IMR-90 (cell line): ENCODE data around the gene EXPH5. TPM values are rescaled to one million over a fixed set of nuclear protein-coding genes. Genes with fewer than 3 reads are reported as not detected.

Source experiments
- ATAC-seq: fragments of 200-7000 bp; cut with Tn5 transposase; 2 replicates; pipeline ENCODE4 v1.9.1; 2020; ENCODE audit warnings: low read depth, mild to moderate bottlenecking, moderate library complexity
- BruUV-seq: library from RNA; stranded (reverse); fragments of 400-500 nt; replicated peaks from 2 replicates; lab custom pipeline; 2021; lab: Mats Ljungman, UMichigan
- CTCF ChIA-PET: fragments of 300-600 bp; formaldehyde crosslinking; extraction: SDS; loops from one replicate; lab custom pipeline; 2021; ENCODE audit warnings: antibody characterized with exemption; lab: Yijun Ruan, JAX
- POLR2A ChIA-PET: fragments of 300-600 bp; sonication (Branson Sonifier 250); formaldehyde crosslinking; loops from one replicate; lab custom pipeline; 2022; ENCODE audit warnings: antibody characterized with exemption; ENCODE audit not compliant: unreplicated experiment; lab: Charles Lee
- DNase-seq: peaks from one replicate; pipeline ENCODE4 v3.0.0; 2013
- H2AFZ ChIP-seq: replicated peaks from 2 replicates; pipeline ENCODE3; 2013; ENCODE audit warnings: low read length, mild to moderate bottlenecking; ENCODE audit not compliant: poor library complexity
- H2AK5ac ChIP-seq: 2 replicates; pipeline ENCODE4 v1.6.1; 2013; ENCODE audit warnings: low read depth, low read length, inconsistent platforms
- H2AK9ac ChIP-seq: replicated peaks from 2 replicates; pipeline ENCODE3; 2013; ENCODE audit warnings: mild to moderate bottlenecking, low read depth, low read length, moderate library complexity; ENCODE audit not compliant: poor library complexity
- H2BK120ac ChIP-seq: 2 replicates; pipeline ENCODE4 v1.6.1; 2013; ENCODE audit warnings: low read depth, low read length, inconsistent platforms
- H2BK15ac ChIP-seq: 3 replicates; pipeline ENCODE4 v1.6.1; 2013; ENCODE audit warnings: low read depth, low read length, inconsistent platforms
- H2BK20ac ChIP-seq: 2 replicates; pipeline ENCODE4 v1.6.1; 2013; ENCODE audit warnings: low read depth, mild to moderate bottlenecking, inconsistent platforms, low read length, moderate library complexity
- H2BK5ac ChIP-seq: 2 replicates; pipeline ENCODE4 v1.6.1; 2013; ENCODE audit warnings: mild to moderate bottlenecking, low read depth, low read length, inconsistent platforms; ENCODE audit not compliant: poor library complexity, severe bottlenecking
- H3K14ac ChIP-seq: replicated peaks from 2 replicates; pipeline ENCODE4 v1.6.1; 2013; ENCODE audit warnings: low read depth, low read length, inconsistent platforms
- H3K18ac ChIP-seq: 2 replicates; pipeline ENCODE4 v1.6.1; 2013; ENCODE audit warnings: low read depth, low read length, control low read depth
- H3K23ac ChIP-seq: 2 replicates; pipeline ENCODE4 v1.6.1; 2013; ENCODE audit warnings: low read depth, low read length, inconsistent platforms
- H3K27ac ChIP-seq: 2 replicates; pipeline ENCODE4 v1.5.1; 2013; ENCODE audit warnings: mild to moderate bottlenecking, control low read depth, low read length; ENCODE audit not compliant: insufficient read depth
- H3K27me3 ChIP-seq: 2 replicates; pipeline ENCODE4 v1.6.1; 2013; ENCODE audit warnings: low read length; ENCODE audit not compliant: control insufficient read depth, insufficient read depth
- H3K36me3 ChIP-seq: 2 replicates; pipeline ENCODE4 v1.6.1; 2013; ENCODE audit warnings: low read length, mixed read lengths; ENCODE audit not compliant: control insufficient read depth, insufficient read depth
- H3K4ac ChIP-seq: 2 replicates; pipeline ENCODE4 v1.6.1; 2013; ENCODE audit warnings: low read depth, low read length, inconsistent platforms
- H3K4me1 ChIP-seq: 2 replicates; pipeline ENCODE4 v1.6.1; 2013; ENCODE audit warnings: low read length, mixed read lengths; ENCODE audit not compliant: control insufficient read depth, insufficient read depth
- H3K4me2 ChIP-seq: 2 replicates; pipeline ENCODE4 v1.6.1; 2013; ENCODE audit warnings: low read depth, mild to moderate bottlenecking, control low read depth, low read length, moderate library complexity
- H3K4me3 ChIP-seq: 2 replicates; pipeline ENCODE4 v1.5.1; 2013; ENCODE audit warnings: low read depth, mild to moderate bottlenecking, control low read depth, low read length, moderate library complexity; ENCODE audit not compliant: insufficient read depth
- H3K56ac ChIP-seq: 2 replicates; pipeline ENCODE4 v1.6.1; 2013; ENCODE audit warnings: low read length, inconsistent platforms; ENCODE audit not compliant: insufficient read depth; ENCODE audit errors: extremely low read depth
- H3K79me1 ChIP-seq, 2 experiments: 2 replicates each; pipeline ENCODE4 v1.6.1; 2013; ENCODE audit warnings: low read length in 2 of 2, inconsistent platforms in 1 of 2, low read depth in 1 of 2
- H3K9ac ChIP-seq: 2 replicates; pipeline ENCODE4 v1.6.1; 2013; ENCODE audit warnings: low read depth, low read length, control low read depth
- H3K9me1 ChIP-seq: 2 replicates; pipeline ENCODE4 v1.6.1; 2013; ENCODE audit warnings: low read length, inconsistent platforms; ENCODE audit not compliant: insufficient read depth
- H3K9me3 ChIP-seq: 2 replicates; pipeline ENCODE4 v1.6.1; 2013; ENCODE audit warnings: low read length; ENCODE audit not compliant: control insufficient read depth, insufficient read depth
- H4K20me1 ChIP-seq: 2 replicates; pipeline ENCODE4 v1.6.1; 2013; ENCODE audit warnings: low read length, inconsistent platforms; ENCODE audit not compliant: insufficient read depth
- H4K5ac ChIP-seq: 2 replicates; pipeline ENCODE4 v1.6.1; 2013; ENCODE audit warnings: mild to moderate bottlenecking, low read depth, low read length, control low read depth
- H4K8ac ChIP-seq, 2 experiments: 2 replicates each; pipeline ENCODE4 v1.6.1; 2013; ENCODE audit warnings: low read depth in 2 of 2, low read length in 2 of 2, control low read depth in 1 of 2, inconsistent platforms in 1 of 2
- H4K91ac ChIP-seq: 2 replicates; pipeline ENCODE4 v1.6.1; 2013; ENCODE audit warnings: low read depth, low read length, inconsistent platforms; ENCODE audit not compliant: insufficient read depth
- BHLHE40 ChIP-seq: fragments of 150-350 bp; IDR thresholded peaks from 2 replicates; pipeline ENCODE4 v1.6.1; 2016; ENCODE audit warnings: mild to moderate bottlenecking, low read depth, low read length
- CEBPB ChIP-seq: IDR thresholded peaks from 2 replicates; pipeline ENCODE4 v1.6.1; 2012; ENCODE audit warnings: low read depth, low read length, improper control_type of control experiment
- CHD1 ChIP-seq: IDR thresholded peaks from 2 replicates; pipeline ENCODE4 v1.6.1; 2012; ENCODE audit warnings: low read depth, low read length, improper control_type of control experiment
- CTCF ChIP-seq: conservative IDR thresholded peaks from 2 replicates; pipeline ENCODE4 v1.5.1; 2012; ENCODE audit warnings: mild to moderate bottlenecking, low read depth, low read length, improper control_type of control experiment
- ELK1 ChIP-seq: fragments of 150-350 bp; IDR thresholded peaks from 2 replicates; pipeline ENCODE4 v1.6.1; 2016; ENCODE audit warnings: low read depth, mild to moderate bottlenecking, low read length, moderate library complexity, borderline replicate concordance
- FOS ChIP-seq: fragments of 150-350 bp; IDR thresholded peaks from 2 replicates; pipeline ENCODE4 v1.6.1; 2016; ENCODE audit warnings: low read depth, low read length
- MAFK ChIP-seq: IDR thresholded peaks from 2 replicates; pipeline ENCODE4 v1.6.1; 2012; ENCODE audit warnings: low read depth, low read length, improper control_type of control experiment
- MAZ ChIP-seq: IDR thresholded peaks from 2 replicates; pipeline ENCODE4 v1.6.1; 2012; ENCODE audit warnings: low read depth, mild to moderate bottlenecking, low read length, improper control_type of control experiment, moderate library complexity, borderline replicate concordance
- MXI1 ChIP-seq: IDR thresholded peaks from 2 replicates; pipeline ENCODE4 v1.6.1; 2012; ENCODE audit warnings: low read depth, mild to moderate bottlenecking, low read length, moderate library complexity, borderline replicate concordance
- NFE2L2 ChIP-seq: fragments of 150-350 bp; IDR thresholded peaks from 2 replicates; pipeline ENCODE4 v1.6.1; 2016; ENCODE audit warnings: low read depth, mild to moderate bottlenecking, low read length
- POLR2A ChIP-seq: IDR thresholded peaks from 2 replicates; pipeline ENCODE4 v1.6.1; 2012; ENCODE audit warnings: mild to moderate bottlenecking, low read depth, low read length
- RAD21 ChIP-seq: IDR thresholded peaks from 2 replicates; pipeline ENCODE4 v1.6.1; 2012; ENCODE audit warnings: low read length, improper control_type of control experiment
- RCOR1 ChIP-seq: IDR thresholded peaks from 2 replicates; pipeline ENCODE4 v1.6.1; 2012; ENCODE audit warnings: mild to moderate bottlenecking, low read length, improper control_type of control experiment; ENCODE audit not compliant: insufficient replicate concordance
- RFX5 ChIP-seq: IDR thresholded peaks from 2 replicates; pipeline ENCODE4 v1.8.0; 2012; ENCODE audit warnings: low read depth, mild to moderate bottlenecking, low read length, moderate library complexity
- SMC3 ChIP-seq: fragments of 150-350 bp; IDR thresholded peaks from 2 replicates; pipeline ENCODE4 v1.6.1; 2016; ENCODE audit warnings: low read depth, mild to moderate bottlenecking, antibody characterized with exemption, low read length, moderate library complexity
- dilution Hi-C: fragments of 300-500 bp; cut with HindIII; formaldehyde crosslinking; loops from one replicate; pipeline ENCODE4 v1.14.3; 2018; ENCODE audit warnings: low sequenced_read_pairs; ENCODE audit not compliant: unreplicated experiment
- in situ Hi-C: fragments of 300-500 bp; cut with MboI; formaldehyde crosslinking; loops from 3 replicates; pipeline ENCODE4 v1.14.3; 2019; ENCODE audit warnings: low sequenced_read_pairs, inconsistent platforms, mixed read lengths
- intact Hi-C: fragments of 100-400 bp; cut with micrococcal nuclease; formaldehyde crosslinking; loops from 2 replicates; pipeline ENCODE4 v1.10.0; 2022
- polyA plus RNA-seq, 3 experiments: library from polyadenylated mRNA; depleted of rRNA; stranded (reverse); fragments of >200 nt; gene quantifications; 2 replicates each; pipeline ENCODE4 v1.2.3, GENCODE V29; 2012; ENCODE audit warnings: low replicate concordance in 1 of 3
- total RNA-seq: library from RNA; depleted of rRNA; stranded (reverse); fragments of >200 nt; gene quantifications from 2 replicates; pipeline ENCODE4 v1.2.3, GENCODE V29; 2012
- TF ChIP-seq, protein P1 (sequence below): fragments of 150-350 bp; IDR thresholded peaks from 2 replicates; pipeline ENCODE4 v1.6.1; 2017; ENCODE audit warnings: mild to moderate bottlenecking, antibody characterized with exemption, low read length, low read depth

EXPH5 gene
- total and polyA plus RNA-seq, 2 of the 4 experiments (the other 2 are of a cell fraction) = 0.05 to 0.72 TPM

DNA sequence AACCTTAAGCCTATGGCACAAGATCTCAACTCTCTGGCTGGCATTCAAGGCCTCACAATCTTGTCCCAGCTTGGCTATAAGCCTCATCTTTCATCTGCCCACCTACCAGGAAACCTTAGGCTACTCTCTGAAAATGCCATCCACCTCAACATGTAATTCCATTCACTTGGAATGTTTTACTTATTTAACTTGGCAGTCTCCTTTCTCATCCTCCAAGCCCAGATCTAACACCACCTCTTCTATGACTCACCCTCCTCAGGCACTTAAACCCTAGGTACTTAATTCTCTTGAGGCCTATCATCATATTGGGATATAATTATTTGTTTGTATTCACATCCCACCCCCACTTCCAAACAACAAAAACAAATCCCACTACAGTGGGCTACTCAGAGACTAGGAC is 110.4 kb downstream of the EXPH5 start:
- Histone ChIP-seq H2BK15ac (no peak overlapping the region), H2BK120ac (no peak overlapping the region), H3K27ac (no peak overlapping the region), H3K4me3 (no peak overlapping the region), H2AK9ac (no peak overlapping the region), H2BK20ac (no peak overlapping the region), H3K9ac (no peak overlapping the region), H3K9me1 (no peaks in the 10 kb centered on the region; the same call in 1 of the 2 replicates), H2BK5ac (no peak overlapping the region), H3K9me3 (no peaks in the 10 kb centered on the region), H3K56ac (no peak overlapping the region), H4K5ac (no peak overlapping the region), H3K36me3 (peaks cover 22% of the 10 kb centered on the region), H2AK5ac (no peak overlapping the region), H4K8ac (no peak overlapping the region), H3K4me1 (no peaks in the 10 kb centered on the region), H2AFZ (no peak overlapping the region), H3K79me1 (peaks cover 0 to 3% of the 10 kb centered on the region in 2 experiments; a peak in 2 of 4 replicates), H3K4ac (no peak overlapping the region), H3K14ac (no peak overlapping the region), H3K23ac (no peak overlapping the region), H3K27me3 (no peaks in the 10 kb centered on the region), H3K18ac (no peak overlapping the region), H4K20me1 (no peaks in the 10 kb centered on the region), H3K4me2 (no peak overlapping the region), H4K91ac (no peak overlapping the region)
- TF ChIP-seq RCOR1 (no peak), MAFK (no peak), FOS (no peak; the same call in 1 of the 2 replicates), CHD1 (no peak), MAZ (no peak), NFE2L2 (no peak), SMC3 (no peak), BHLHE40 (no peak), RFX5 (no peak), CEBPB (no peak), RAD21 (no peak), ELK1 (no peak), POLR2A (no peak), CTCF (no peak), MXI1 (no peak)
- TF ChIP-seq, protein P1, sequence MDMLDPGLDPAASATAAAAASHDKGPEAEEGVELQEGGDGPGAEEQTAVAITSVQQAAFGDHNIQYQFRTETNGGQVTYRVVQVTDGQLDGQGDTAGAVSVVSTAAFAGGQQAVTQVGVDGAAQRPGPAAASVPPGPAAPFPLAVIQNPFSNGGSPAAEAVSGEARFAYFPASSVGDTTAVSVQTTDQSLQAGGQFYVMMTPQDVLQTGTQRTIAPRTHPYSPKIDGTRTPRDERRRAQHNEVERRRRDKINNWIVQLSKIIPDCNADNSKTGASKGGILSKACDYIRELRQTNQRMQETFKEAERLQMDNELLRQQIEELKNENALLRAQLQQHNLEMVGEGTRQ = no peak
- DNase-seq (peak; percentile 62), ATAC-seq (peak; percentile 57)
- intact Hi-C loops = no loop called here
- dilution Hi-C loops = no loop called here
- POLR2A ChIA-PET = no interaction called here
- in situ Hi-C loops = no loop called here
- CTCF ChIA-PET = interaction anchor here (0.6 kb wide), 1 partner anchor 361 kb away, joined by 3 read pairs; the partner anchor contains the start of gene ACAT1
- no TSS peak for BruUV-seq
